Activated CD8-positive, alpha-beta memory T cell treated with anti-CD3 and anti-CD28 coated beads, Interleukin-2, amount 50 U/mL, for 48 hours (primary cell): Measurements from ENCODE around the gene RAD51B.

Experiments
- DNase-seq: peaks from one replicate; pipeline ENCODE4 v3.0.0-alpha.2; 2020

Gene RAD51B

GRCh38 chr14:68523989-68524725, 704.6 kb downstream of the RAD51B start:
- DNase-seq = no peak

GRCh38 chr14:68525516-68525915, 705.9 kb downstream of the RAD51B start:
- DNase-seq = no peak

- no peak for DNase-seq
These were observed 707.0 kb downstream of the RAD51B start for GRCh38 chr14:68526512-68527091.

- DNase-seq = no peak
These were observed 707.8 kb downstream of the RAD51B start for GRCh38 chr14:68527329-68527851.

DNA sequence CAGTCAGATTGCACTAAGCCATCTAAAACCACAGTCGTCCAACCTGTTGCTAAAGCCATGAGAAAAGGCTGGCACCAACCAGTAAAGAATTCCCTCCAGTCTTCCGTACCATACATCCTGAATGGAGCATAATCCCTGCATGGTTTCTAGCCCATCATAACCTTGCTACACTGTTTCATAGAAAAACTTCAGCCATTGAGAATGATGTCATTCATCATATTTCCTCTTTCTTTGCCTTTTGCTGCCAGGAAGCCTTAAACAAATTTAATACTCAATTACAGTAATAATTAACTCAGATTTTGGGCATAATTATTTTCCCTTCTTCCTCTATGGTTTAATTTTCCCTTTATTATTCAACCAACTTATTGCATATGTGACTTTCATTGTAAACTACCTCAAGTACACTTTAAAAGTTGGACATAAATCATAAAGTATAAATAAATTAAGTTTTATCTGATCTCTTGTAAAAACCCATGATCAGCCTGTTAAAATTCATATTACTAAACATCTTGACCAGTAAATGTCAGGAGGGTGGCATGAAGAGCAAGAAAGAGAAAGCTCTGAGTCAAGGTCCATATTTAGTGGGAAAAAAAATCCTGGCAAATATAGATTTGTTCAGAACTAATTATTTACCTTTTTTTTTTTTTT, 708.6 kb downstream of the RAD51B start:
- no peak for DNase-seq

DNA sequence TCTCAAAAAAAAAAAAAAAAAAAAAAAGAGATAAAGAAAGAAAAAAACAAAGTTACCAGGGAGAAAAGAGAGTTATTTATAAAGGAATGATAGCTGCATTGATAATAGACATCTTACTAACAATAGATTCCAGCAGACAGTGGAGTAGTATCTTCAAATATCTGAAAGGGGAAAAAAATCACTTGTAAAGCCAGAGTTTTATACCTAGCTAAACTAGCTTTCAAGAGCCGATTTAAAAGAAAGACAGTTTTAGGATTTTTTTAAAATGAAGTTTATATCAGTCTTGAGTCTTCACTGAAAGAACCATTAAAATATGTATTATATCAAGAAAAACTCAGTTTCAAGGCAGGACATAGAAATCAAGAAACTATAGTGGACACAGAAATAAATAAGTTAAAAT, 710.9 kb downstream of the RAD51B start:
- DNase-seq = no peak

DNA sequence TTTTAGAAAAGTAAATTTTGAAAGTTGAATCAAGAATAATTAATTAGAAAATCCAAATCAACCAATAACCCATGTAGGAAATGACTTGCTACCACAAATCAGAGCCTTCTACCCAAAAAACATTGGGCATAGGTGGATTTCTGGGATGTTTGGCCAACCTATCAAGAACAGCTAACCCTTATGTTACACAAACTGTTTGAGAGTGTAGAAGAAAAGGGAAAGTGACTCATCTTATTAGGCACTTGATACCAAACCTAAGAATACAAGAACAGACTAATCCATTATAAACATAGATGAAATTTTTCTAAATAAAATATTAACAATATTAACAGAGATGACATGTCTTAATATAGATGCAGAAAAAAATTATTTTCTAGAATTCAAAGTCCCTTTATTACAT, 712.9 kb downstream of the RAD51B start:
- DNase-seq = no peak

- DNase-seq = no peak
These were observed 714.7 kb downstream of the RAD51B start for GRCh38 chr14:68534276-68534675.

GRCh38 chr14:68535404-68536017, 715.9 kb downstream of the RAD51B start:
- DNase-seq = no peak

GRCh38 chr14:68536018-68536410, 716.4 kb downstream of the RAD51B start:
- DNase-seq = no peak

DNA sequence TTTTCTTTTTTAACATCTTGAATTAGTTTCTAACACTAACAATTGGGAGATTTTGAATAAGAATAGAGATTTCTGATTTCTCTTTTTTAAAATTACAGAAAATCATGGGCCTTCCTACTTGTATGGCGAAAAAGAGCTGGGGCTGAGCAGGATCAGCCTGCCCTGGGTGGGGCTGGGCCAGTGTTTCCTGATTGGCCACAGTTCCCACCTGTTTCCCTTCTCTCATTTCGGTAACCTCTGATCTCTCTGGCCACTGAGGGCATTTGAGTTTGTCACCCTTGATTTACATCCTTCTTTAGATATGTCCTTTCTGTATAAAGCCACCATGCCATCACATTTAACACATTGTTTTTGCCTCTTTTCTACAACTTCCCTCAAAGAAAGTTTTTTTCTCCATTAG, 719.1 kb downstream of the RAD51B start:
- no peak for DNase-seq

DNA sequence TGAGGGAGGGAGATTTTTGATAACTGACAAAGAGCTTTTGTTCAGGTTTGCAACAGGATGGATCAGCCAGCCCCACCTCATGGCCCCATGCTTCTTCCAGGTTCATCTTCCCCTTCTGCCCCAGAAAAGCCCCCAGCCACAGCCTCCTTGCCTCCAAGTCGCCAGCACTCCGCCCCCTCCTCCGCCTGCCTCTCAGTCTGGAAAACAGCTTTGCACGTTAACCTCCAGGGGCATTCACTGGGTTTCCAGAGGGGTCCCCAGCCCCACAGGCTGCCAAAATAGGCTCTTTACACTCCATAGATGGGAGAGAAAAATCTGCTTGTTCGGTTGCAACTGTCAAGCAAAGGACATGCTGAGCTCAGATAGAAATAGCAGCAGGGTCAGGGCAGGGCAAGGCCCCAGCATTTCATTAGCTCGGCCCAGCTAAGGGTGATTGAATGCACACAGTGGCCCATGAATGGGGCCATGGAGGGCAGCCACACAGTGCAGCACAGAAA, 719.7 kb downstream of the RAD51B start:
- no peak for DNase-seq

- no peak for DNase-seq
These were observed 720.2 kb downstream of the RAD51B start for GRCh38 chr14:68539789-68540188.

GRCh38 chr14:68541178-68541896, 721.8 kb downstream of the RAD51B start:
- no peak for DNase-seq

DNA sequence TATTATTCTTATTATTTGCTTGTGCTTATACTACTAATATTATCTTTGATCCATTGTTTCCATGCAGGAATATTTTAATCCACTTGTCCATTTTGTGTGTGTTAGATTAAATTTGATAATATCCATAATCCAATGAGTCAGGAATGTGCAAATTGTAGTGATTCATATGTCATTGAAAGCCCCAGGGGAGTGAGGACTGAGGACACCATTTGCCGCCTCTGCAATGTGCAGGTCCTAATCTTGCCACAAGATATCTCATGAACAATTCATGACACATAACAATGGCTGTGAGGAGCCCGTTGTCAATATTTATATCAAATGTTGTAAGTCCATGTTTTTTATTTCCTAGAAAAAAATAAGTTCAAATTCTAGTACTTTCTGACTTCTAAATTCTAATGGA, 722.8 kb downstream of the RAD51B start:
- no peak for DNase-seq

DNA sequence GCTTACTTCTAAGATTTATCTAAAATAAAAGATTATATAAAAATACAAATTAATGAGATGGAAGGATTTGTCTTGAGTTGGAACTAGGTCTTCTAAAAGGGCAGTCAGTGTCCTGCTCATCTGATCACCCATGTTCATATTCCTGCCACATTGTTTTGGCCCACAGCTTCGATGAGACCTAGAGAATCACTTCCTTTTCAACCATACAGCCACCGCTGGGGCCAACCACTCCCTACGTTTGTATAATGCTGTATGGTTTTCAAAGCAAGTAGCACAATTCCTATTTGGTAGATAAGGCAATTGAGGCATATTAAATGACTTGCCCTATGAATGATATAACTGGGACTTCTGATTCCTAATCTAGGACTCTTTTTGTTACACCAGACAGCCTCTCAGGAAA, 723.9 kb downstream of the RAD51B start:
- DNase-seq = no peak

DNA sequence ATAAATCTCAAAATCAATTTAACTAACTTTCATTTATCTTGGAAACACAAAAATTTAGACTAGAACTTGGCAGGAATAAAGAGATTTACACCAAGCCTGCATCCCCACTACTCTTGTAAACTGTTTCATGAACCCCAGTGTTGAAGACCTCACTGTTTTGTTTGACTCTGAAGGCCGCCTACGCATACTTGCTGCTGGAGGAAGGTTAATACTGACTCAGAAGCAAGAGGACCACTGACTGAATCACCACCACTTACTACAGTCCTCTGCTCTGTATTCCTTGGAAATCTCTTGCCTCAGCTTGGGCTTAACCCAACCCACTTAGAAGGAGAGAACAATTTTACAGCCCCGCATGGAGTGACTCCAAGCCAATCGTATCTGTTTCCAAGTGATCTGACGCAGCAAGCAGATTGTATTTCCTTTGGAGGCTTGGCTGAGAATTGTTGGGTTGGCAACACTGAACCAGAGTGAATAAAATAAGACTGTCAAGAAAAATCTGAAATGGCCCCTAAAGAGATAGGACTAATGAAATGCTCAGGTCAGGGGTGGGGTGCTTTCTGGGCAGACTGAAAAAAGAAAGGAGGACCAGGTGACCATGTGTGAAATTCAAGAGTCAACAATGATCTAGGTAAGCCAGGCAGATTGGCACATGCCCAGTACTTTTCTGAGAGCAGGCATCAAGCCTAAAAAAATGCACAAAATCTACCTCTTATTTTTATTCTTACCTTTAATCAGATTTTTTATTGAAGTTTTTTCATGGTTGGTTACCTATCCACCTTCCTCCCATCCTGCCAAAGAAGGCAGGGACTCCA, 724.7 kb downstream of the RAD51B start:
- DNase-seq = no peak

DNA sequence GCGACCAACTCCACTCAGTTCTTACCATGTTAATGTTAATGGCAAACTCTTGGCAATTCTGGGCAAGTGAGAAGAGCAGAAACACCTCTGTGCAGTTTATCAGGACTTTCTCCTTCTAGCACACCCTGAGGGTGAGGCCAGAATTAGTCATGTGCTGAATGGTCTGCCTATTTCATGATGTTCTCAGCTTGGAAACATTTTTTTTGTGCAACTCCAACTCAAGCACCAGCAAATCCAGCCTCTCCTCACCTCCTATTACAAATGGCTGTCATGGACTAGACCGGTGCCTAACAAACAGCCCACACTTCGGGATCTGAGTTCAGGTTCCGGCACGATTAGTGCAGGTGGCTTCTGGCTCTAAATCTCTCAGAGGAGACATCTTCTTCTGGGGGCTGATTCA, 727.3 kb downstream of the RAD51B start:
- DNase-seq = no peak

- no peak for DNase-seq
These were observed 728.0 kb downstream of the RAD51B start for GRCh38 chr14:68547305-68548193.

DNA sequence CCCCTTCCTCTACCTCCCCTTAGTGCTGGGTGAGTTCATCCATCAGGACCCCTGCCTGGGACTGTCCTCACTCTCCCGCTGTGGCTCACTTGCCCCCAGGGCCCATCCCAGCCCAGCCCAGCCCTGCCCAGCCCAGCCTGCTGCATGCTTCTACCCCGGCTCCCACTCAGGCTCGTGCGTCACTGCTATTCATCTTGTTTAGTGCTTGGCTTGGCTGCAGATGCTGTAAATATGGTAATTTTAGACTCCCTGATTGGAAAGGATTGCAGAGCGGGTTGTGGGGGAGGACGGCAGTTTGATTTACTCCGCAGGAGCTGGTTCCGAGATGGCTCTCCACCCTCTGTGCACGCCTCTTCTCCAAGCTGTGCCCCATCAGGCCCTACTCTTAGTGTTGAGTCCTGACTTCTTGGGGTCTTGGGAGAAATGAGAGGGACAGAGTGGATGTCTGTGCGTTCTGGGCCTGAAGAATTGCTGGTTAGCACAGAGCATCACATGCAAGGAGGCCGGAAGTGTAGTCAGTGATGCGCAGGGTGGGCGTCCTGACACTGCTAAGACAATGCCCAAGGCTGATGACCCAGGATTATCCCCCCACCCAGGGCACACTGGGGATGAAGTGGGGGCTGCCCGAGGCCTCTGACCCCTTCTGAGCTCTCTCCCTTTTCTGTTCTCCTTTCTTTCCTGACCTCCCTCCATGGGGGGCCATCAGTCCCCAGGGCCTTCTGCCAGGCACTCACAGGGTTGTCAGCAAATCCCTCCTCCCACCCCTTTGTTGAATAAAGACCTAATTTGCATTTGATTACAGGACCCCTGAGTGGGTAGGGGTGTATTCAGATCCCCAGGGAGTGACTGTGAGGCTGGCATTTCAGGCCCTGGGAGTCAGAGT, 728.9 kb downstream of the RAD51B start:
- DNase-seq = no peak
